Adrenal gland (tissue), 5 donors: ENCODE data around the gene KLF12.

Experiments
- POLR2A ChIP-seq, 2 donors: fragments of 450-650 bp; IDR thresholded peaks; one replicate each; pipeline ENCODE4 v1.6.1; 2017; ENCODE audit warnings: antibody characterized with exemption in 2 of 2, mild to moderate bottlenecking in 2 of 2, moderate library complexity in 1 of 2
- TF ChIP-seq, protein P1 (sequence below), 6 experiments: fragments of 450-650 bp in 4 of 6; fragments of 200-600 bp in 2 of 6; sonication (generic) in 1 of 6; IDR thresholded peaks; 1 replicate in 5 of 6; 2 replicates in 1 of 6; pipeline versions ENCODE4 v1.5.1 to v1.8.0; 2016 to 2021; ENCODE audit warnings: antibody characterized with exemption in 6 of 6, mild to moderate bottlenecking in 2 of 6, moderate library complexity in 1 of 6
- donor health status: DM: no; HTN: no; CAD: no.

- TF ChIP-seq POLR2A (IDR thresholded peaks at IDR 0.05) = no peak
- TF ChIP-seq, protein P1, sequence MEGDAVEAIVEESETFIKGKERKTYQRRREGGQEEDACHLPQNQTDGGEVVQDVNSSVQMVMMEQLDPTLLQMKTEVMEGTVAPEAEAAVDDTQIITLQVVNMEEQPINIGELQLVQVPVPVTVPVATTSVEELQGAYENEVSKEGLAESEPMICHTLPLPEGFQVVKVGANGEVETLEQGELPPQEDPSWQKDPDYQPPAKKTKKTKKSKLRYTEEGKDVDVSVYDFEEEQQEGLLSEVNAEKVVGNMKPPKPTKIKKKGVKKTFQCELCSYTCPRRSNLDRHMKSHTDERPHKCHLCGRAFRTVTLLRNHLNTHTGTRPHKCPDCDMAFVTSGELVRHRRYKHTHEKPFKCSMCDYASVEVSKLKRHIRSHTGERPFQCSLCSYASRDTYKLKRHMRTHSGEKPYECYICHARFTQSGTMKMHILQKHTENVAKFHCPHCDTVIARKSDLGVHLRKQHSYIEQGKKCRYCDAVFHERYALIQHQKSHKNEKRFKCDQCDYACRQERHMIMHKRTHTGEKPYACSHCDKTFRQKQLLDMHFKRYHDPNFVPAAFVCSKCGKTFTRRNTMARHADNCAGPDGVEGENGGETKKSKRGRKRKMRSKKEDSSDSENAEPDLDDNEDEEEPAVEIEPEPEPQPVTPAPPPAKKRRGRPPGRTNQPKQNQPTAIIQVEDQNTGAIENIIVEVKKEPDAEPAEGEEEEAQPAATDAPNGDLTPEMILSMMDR (IDR thresholded peaks at IDR 0.05) = no peak
Observed at GRCh38 chr13:74114202-74114601, 20.0 kb downstream of the KLF12 start.
